ENCODE results near the gene OTOG.

GRCh38 chr11:17507773-17508172 is 39.3 kb upstream of the OTOG start:
- no peak for TF ChIP-seq POLR2A (IDR thresholded peaks at IDR 0.05; ENCODE audit: low read depth, low read length)
- no peak for TF ChIP-seq CTCF (IDR thresholded peaks at IDR 0.05; ENCODE audit: extremely low read depth in 1 of 2, insufficient read depth in 1 of 2, low read depth in 1 of 2, low read length in 2 of 2)
- TF ChIP-seq, protein P1, sequence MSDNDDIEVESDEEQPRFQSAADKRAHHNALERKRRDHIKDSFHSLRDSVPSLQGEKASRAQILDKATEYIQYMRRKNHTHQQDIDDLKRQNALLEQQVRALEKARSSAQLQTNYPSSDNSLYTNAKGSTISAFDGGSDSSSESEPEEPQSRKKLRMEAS (IDR thresholded peaks at IDR 0.05; ENCODE audit: insufficient read depth, insufficient read length), result no peak
- TF ChIP-seq MYC (IDR thresholded peaks at IDR 0.05; ENCODE audit: low read depth, low read length), result no peak

Measured in endothelial cell of umbilical vein (primary cell).